GM21526 (cell line): Measurements from ENCODE around the gene CCDC197.

ENCODE experiments used
- ATAC-seq: cut with Tn5 transposase; IDR thresholded peaks from one replicate; pipeline ENCODE4 v1.9.1; 2021; ENCODE audit warnings: moderate library complexity; ENCODE audit not compliant: unreplicated experiment, low FRiP score

Gene CCDC197

DNA sequence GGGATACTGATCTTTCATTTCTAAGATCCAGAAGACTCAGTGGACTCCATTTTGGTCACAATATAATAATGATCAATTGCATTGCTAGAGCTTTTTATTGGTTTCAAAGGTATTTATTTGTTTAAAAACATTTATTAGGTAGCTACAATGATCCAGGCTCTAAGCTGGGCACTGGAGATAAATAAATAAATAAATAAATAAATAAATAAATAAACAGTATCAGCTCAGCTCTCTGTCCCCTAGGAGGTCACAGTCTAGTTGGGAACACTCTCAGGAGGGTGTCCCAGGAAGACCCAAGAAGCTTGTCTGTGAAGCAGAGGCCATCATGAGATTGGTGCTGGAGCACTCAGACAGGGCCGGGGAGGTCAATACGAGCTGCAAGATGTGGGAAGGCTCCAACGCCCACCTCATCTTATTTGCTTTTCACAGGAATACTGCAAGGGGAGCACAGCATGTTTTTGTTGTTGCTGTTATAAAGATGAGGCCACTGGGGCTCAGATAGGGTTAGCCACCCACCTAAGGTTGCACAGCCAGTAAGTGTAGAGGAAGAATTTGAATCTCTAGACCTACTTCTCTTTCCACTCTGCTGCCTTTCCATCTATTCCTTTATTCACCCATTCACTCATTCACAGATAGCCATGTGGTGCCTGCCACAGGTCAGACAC, 36.2 kb upstream of the CCDC197 start:
- ATAC-seq, result no peak

DNA sequence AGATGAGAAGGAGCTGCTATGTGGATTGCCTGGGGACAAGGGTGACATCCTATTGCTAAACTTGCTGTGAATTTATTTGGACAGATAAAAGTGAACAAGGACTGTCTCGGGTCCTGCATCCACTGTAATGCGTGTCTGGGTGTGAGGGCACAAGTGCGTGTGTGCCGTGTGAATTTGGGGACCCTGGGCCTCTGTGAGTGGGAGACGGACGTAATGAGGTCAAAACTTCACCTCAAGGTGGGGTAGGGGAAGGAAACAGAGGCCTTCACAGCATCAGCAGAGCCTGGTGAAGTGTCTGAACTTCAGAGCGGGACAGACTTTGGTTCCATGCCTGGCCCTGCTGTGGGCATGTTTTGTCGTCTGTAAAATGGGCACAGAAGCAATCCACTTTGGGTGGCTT, 35.5 kb upstream of the CCDC197 start:
- ATAC-seq, result no peak

DNA sequence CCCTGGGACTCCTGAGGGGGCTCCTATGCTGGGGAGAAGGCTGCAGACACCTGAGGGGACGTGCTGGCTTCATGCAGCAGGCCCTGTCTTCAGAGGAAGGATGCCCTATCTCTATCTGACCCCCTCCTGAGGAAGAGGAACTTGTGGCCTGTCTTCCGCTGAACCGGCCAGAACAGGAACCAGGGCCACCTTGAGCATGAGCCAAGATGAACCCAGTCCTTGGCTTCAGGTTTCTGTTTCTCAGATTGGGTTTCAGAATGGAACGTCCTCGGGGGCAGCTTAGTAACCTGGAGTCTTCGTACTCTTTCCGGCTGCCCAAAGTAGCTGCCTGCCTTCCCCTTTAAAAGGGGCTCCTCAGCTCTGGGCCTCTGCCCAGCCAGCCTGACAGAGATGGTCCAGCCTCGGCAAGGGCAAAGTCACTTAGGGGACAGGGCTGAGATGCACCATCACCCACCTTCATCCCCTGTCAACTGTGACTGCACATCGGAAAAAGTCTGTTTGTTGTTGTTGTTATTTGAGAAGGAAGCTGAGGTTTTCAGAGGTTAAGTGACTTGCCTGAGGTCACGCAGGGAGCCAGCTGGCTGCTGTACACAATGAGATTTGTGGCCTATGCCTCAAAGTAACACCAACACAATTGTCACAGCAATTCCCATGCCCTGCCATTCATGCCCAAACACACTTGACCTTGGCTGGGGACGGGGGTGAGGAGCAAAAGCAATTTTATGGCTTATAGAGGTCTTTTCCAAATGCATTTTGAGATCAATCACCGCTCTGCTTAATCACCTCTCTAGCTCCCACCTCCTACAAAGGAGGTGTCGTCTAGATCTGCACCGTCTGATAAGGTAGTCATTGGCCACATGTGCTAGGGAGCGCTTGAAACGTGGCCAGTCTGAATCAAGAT, 34.1 kb upstream of the CCDC197 start:
- peak; percentile 63 for ATAC-seq

DNA sequence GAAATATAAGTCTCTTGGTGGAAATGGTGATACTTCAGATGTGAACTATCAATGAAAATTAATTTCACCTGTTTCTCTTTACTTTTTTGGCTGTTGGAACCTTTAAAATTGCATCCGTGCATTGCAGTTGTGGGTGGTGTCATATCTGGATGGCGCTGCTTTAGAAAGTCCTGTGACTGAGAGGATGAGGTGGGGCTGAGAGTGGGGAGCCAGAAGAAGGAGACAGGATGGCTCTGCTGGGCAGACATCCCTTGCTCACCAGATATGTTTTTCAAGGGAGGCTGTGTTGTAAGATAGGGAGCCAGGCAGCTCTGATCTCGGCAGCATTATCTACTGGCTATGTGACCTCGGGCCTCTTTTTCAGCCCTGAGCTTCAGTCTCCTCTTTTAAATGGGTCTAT, 33.4 kb upstream of the CCDC197 start:
- no peak for ATAC-seq

DNA sequence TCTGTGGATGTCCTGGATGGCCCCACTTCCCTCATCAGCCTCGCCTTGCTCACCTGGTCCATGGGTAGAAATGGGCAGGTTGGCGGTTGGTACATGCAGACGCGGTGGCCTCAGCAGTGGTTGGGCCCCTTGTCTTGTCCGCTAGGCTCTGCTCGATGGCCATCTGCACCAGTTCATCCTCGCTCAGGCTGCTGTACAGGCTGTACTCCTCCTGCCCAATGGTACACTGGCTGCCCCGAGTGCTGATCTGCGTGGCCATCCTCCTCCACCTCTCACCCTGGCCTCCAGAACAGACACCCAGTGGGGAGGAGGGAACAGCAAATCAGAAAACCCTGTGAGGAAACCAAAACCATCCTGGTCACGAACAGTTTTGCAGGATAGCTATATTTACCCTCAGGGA, 32.8 kb upstream of the CCDC197 start:
- ATAC-seq, result no peak

DNA sequence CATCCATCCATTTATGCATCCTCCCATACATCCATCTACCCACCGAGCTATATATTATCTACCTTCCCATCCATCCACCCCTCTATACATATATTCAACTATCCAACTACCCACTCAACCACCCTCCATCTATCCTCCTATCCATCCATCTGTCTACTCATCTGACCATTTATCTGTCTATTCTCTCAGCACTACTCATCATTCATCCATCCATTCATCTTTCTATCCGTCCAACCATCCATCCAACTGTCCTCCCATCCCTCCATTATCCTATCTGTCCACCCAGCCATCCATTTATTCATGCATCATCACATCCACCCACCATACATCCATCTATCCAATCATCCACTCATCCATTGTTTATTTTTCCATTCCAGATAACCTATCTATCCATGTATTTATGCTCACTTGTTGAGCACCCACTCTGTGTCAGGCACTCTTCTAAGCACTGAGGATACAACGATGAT, 32.2 kb upstream of the CCDC197 start:
- ATAC-seq, result no peak

DNA sequence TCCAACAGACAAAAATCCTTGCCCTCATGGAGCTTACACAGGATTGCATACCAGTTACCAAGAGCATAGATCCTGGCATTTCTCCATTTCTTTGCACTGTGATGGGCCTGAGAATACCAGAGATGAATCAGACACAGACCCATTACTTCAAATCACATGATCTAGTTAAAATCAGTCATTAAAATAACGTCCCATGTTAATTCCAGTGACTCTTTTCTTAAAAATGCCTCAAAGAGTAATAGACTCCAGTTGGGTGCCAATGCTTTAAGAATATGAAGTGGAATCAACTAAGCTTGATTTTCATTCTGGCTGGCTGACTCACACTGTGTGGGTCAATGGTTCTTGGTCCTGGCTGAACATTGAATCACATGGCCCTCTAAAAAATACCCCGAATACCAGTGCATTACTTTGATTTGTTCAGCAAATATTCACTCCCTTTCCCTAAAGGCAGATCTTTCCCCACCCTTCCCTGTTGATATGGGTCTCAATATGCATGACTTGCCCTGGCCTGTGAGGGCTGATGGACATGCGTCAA, 31.7 kb upstream of the CCDC197 start:
- no peak for ATAC-seq

DNA sequence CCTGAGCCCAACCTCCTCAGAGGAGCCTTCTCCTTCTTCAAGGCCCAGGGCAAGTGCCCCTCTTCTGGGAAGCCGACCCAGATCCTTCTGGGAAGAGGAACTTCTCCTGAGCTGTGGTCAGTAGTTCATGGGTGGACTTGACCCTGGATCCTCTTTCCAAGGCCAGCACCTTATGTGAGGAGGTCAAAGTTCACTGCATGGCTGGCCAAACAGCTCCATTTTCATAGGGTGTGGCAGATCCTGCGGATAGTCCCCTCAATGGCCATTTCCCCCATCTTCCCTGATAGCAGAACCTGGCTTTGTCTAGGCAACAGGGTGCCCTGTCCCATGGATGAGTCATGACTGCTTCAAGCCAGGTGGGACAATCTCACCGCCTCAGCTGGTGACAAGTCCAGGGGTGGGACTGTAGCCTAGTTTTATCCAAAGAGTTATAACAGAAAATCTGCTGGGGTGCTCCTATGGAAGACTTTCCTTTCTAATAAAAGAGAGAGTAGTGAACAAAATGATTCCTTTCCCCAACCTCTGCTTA, 31.1 kb upstream of the CCDC197 start:
- ATAC-seq, result no peak

DNA sequence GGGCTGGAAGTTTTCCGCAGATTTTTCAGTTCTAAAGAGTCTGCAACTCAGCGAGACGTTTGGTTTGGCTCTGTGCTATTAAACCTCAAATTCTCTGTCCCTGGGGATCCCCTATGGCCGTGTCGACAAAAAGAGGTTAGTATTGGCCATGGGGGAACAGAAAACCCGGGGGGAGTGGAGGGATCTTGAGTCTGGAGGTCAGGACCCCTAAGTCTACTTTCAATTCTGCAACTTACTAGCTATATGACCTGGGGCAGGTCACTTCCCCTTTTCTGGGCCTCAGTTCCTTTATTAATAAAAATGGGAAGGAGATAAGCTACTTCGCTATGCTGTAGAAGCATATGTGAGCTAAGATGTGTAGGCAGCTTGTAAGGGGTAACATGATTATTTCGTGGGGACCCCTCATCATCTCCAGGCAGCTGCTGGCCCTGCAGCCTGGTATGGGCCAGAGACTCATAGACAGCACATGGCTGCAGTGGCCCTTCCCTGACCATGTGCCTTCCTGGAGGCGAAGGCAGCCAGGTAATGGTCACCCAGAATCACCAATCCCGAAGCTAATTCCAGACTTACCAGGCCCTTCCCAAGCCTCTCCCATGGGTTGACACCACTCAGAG, 29.4 kb upstream of the CCDC197 start:
- peak; percentile 34 for ATAC-seq

DNA sequence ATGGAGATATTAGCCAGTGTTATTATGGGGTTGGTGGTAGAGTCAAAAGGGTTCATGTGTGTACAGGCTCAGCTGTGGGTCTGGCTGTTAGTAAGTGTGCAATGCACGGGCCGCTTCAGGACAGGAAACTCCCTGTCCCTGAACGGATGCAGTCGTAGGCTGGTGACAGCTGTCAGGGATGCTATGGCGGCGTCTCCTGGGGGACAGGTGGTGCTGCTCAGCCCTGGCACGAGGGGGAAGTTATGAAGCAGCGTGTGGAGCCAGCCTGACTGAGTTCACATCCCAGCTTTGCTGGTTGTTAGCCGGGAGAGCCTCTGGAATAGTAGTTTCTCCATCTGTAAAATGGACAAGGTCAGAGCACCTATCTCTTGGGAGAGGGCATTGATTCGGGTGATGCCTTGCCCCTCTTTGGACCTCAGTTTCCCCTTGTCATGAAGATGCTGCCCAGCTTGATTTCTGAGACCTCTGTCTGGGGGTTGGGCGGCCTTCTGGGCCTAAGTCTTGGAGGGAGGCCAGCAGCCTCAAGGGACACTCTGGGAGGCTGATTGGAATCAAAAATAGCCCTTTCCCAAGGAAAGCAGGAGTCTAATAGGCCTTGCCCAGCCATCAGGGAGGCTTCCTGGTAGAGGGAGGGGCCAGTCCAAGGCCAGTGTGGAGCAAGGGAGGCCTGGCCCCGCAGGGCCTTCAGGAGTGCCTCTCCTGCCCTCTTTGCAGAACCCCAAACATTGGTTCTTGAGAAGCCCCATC, 27.8 kb upstream of the CCDC197 start:
- ATAC-seq, result no peak

DNA sequence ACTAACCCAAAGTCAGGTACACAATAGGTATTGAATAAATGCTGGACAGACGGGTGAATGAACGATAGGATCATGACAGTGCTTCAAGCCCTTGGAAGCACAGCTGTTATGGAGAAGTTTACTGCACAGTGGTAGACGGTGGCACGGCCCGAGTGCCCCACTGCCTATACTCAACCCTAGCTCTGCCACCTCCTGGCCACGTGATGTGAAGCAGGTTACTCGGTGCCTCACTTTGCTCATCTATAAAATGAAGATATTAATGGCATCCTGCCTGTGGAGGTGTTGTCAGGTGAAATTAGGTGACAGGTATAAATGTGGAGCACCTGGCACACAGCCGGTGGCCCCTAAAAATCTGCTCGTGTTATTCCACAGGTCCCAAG, 26.5 kb upstream of the CCDC197 start:
- no peak for ATAC-seq

DNA sequence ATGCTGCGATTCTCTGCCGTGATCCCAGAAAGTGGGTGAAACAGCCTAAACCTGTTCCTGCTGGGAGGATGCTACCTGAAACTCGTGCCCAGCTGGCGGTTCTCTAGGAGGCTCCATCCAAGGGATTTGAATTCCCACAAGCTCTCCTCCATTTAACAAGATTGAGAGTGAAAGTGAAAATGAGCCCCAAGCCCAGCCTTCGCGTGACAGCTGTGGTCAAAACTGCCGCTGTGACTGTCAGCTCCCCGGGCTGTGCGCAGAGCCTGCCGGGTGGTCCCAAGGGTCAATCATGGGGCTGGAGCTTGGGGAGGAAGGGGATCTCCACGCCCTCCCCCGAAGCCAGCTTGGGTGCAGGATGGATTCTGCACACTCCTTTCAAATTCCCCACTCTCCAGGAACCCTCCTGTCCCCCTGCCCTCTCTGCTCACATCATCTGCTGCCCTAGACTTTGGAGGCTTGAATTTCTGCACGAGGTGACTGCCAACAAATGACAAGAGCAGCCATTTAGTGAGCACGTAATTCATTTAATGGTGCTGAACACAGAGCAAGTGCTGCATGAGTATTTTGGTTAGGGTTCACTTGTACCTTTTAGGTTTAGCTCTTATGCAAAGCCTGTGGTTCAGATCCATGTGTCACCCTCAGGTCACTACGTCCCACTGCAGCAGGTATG, 26.0 kb upstream of the CCDC197 start:
- peak; percentile 34 for ATAC-seq

DNA sequence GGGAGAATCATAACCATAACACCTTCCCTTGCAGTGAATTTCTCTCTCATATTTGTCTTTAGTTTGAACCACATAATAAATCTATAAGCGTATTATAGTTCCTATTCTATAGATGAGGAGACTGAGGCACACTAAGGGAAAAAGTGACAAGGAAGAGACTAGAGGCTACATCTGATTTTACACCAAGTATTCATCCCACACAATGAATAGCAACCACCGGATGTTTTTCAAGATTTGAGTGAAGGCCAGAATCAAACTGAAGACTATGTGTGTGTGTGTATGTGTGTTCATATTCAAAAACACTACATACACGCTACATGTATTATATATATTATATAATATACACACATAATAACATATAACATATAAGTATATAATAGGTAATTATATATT, 25.5 kb upstream of the CCDC197 start:
- ATAC-seq, result no peak

DNA sequence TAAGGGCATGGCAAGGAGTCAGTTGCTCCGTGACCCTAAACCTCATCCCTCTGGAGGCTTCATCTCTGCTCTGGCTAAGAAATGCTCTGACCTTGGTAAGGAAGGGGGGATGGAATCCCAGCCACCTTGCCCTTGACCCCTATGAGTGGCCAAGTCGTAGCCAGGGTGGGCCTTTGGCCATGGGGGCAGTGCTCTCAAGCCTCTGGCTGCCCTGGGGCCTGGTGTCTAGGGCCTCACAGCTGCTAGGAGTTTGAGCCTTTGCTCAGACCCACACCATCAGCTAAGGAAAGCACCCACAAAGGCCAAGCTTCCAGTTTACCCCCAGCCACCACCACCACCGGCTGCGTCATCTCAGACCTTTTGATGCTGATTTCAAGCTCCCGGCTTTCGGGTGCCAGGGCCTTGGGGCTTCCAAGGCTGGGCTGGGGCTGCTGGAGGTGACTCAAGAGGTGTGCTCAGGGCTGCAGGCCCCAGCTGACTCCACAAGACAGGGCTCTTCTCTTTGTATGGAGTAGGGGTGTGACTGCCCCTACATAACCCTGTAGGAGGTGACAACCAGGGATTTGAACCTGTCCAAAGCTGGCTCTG, 24.4 kb upstream of the CCDC197 start:
- ATAC-seq, result no peak

DNA sequence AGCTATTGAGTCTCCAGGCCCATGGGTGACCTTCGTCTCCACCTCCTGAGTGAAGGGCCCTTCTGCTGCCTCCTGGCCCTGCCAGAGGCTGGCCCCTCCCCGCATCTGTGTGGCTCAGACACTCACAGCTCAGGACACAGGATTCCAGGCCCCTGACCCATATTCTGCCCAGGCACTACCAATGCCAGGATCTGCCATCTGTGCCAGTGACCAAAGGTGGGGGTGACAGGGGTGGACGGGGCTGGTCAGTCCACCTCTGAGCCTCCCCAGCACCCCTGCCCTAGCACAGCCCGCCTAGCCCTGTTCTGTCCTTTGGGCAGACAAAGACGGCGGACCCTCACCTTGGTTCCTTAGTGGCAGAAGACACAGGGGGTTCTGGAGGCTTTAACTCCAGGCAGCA, 23.5 kb upstream of the CCDC197 start:
- ATAC-seq, result no peak

DNA sequence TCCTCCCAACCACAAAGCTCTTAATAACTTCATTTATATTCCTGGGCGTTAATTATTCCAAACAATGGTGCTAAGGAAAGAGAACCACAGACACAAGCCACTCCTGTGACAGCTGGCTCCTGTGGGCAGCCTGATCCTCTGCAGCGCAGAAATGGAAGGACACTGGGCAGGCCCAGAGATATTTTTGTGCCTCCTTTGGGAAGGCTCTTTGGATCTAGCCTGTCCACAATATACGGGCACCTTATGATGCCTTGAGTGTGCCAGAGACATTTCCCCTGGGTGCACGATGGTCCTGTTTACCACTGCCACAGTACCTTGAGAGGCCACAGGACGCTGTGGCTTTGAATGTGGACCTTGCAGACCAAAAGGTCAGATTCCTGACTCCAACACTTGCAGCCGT, 22.8 kb upstream of the CCDC197 start:
- ATAC-seq, result no peak

DNA sequence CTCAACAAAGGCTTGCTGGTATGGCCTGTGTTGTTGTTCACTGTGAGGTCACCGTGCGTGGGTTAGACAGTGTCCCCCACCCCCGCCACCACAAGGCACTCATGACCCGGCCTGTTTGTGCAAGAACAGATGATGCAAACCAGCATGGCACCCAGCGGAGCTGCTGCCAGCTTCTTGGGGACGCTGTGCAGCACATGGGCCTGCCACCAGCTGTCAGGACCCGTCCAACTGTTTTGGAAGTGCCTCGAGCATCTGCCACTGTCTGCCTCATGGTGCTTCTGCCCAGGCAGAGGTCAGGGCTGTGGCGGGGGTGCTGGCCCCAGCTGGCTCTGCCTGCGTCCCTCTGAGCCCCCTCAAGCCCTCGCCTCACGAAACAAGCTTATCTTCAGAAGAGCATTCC, 22.3 kb upstream of the CCDC197 start:
- ATAC-seq, result no peak

DNA sequence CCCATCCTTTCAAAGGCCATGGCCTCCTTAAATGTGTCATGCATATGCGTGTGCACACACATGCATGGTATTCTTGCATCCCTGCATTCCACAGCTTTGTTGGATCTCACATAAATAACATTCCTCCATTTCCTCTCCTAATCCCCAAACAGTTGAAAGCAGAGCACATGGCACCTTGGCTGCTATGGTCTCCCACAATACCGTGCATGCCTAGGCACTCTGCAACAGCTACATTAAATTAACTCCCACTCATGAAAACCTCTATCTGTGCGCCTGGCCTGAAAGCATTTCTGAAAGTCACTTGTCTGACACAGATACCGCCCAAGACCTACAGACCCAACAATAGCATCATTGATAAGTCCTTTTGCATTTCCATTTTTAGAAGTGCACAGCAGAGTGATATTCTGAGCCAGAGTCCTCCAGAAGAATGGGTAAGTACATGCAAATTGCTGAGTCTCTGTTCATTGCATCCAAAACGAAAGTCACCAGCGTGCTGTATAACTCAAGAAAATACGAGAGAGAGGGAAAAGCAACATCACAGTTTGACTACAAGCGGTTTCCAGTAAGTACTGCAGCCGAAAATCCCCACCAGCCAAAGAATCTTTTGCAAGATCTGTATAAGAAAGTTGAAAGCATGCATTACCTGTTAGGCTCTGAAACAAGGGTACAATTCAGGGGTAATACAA, 21.2 kb upstream of the CCDC197 start:
- peak; percentile 65 for ATAC-seq
